Keratinocyte (primary cell): Measurements from ENCODE around the gene VPS8. TPM values are rescaled to one million over a fixed set of nuclear protein-coding genes. Genes with fewer than 3 reads are reported as not detected.

ENCODE experiments used
- DNase-seq: peaks from one replicate; pipeline ENCODE4 v3.0.0-alpha.2; 2011; ENCODE audit warnings: low read depth, missing footprints, low spot score
- FAIRE-seq: peaks from 2 replicates; lab custom pipeline; 2011; peaks lifted over from hg19 to GRCh38; lab: Jason Lieb, UNC
- H2AFZ ChIP-seq: 2 replicates; pipeline ENCODE4 v1.6.0; 2012; ENCODE audit warnings: low read length, control low read depth, inconsistent platforms; ENCODE audit not compliant: control insufficient read depth
- H3K27ac ChIP-seq: 2 replicates; pipeline ENCODE4 v1.5.1; 2011; ENCODE audit warnings: low read length; ENCODE audit not compliant: control insufficient read depth, insufficient read depth
- H3K27me3 ChIP-seq: 3 replicates; pipeline ENCODE4 v1.6.0; 2011; ENCODE audit warnings: low read length; ENCODE audit not compliant: control insufficient read depth, insufficient read depth; ENCODE audit errors: extremely low read depth
- H3K36me3 ChIP-seq, 2 experiments: 2 replicates in 1 of 2; 3 replicates in 1 of 2; pipeline ENCODE4 v1.5.1; 2011; ENCODE audit warnings: low read length in 2 of 2, mild to moderate bottlenecking in 1 of 2; ENCODE audit not compliant: control insufficient read depth in 2 of 2, insufficient read depth in 2 of 2; ENCODE audit errors: extremely low read depth in 1 of 2
- H3K4me1 ChIP-seq: 3 replicates; pipeline ENCODE4 v1.5.1; 2011; ENCODE audit warnings: low read length; ENCODE audit not compliant: control insufficient read depth, insufficient read depth; ENCODE audit errors: extremely low read depth
- H3K4me2 ChIP-seq: 3 replicates; pipeline ENCODE4 v1.6.0; 2011; ENCODE audit warnings: low read depth, low read length; ENCODE audit not compliant: control insufficient read depth, insufficient read depth; ENCODE audit errors: extremely low read depth
- H3K4me3 ChIP-seq, 3 experiments: fragments of 200-600 bp in 1 of 3; sonication (generic) in 1 of 3; 2 replicates in 2 of 3; 3 replicates in 1 of 3; pipeline ENCODE4 v1.5.1; 2011 to 2016; ENCODE audit warnings: low read length in 3 of 3, mild to moderate bottlenecking in 3 of 3, control low read depth in 2 of 3, inconsistent platforms in 1 of 3, low read depth in 1 of 3, mixed read lengths in 1 of 3, mixed run types in 1 of 3, moderate library complexity in 1 of 3; ENCODE audit not compliant: control insufficient read depth in 2 of 3, insufficient read depth in 2 of 3; ENCODE audit errors: extremely low read depth in 1 of 3
- H3K79me2 ChIP-seq: 2 replicates; pipeline ENCODE4 v1.6.0; 2012; ENCODE audit warnings: low read length; ENCODE audit not compliant: control insufficient read depth, insufficient read depth
- H3K9ac ChIP-seq: 3 replicates; pipeline ENCODE4 v1.6.0; 2011; ENCODE audit warnings: low read length; ENCODE audit not compliant: control insufficient read depth, insufficient read depth; ENCODE audit errors: extremely low read depth
- H3K9me1 ChIP-seq: 3 replicates; pipeline ENCODE4 v1.6.0; 2011; ENCODE audit warnings: low read length; ENCODE audit not compliant: control insufficient read depth, insufficient read depth; ENCODE audit errors: extremely low read depth
- H3K9me3 ChIP-seq: 2 replicates; pipeline ENCODE4 v1.5.1; 2012; ENCODE audit warnings: low read depth, low read length; ENCODE audit not compliant: control insufficient read depth
- H4K20me1 ChIP-seq: 3 replicates; pipeline ENCODE4 v1.6.0; 2011; ENCODE audit warnings: low read length; ENCODE audit not compliant: control insufficient read depth, insufficient read depth; ENCODE audit errors: extremely low read depth
- CTCF ChIP-seq, 3 experiments: IDR thresholded peaks in 1 of 3; conservative IDR thresholded peaks in 1 of 3; optimal IDR thresholded peaks in 1 of 3; 2 replicates in 2 of 3; 3 replicates in 1 of 3; pipeline versions ENCODE3 to v1.5.1; 2011; ENCODE audit warnings: low read length in 3 of 3, mild to moderate bottlenecking in 3 of 3, moderate library complexity in 2 of 3, control low read depth in 1 of 3, inconsistent platforms in 1 of 3; ENCODE audit not compliant: insufficient read depth in 2 of 3; ENCODE audit errors: extremely low read depth in 1 of 3
- EZH2 ChIP-seq: IDR thresholded peaks from one replicate; pipeline ENCODE4 v1.6.1; 2012; ENCODE audit warnings: inconsistent platforms, mild to moderate bottlenecking, low read length, moderate library complexity
- dilution Hi-C: fragments of 300-500 bp; cut with MboI; formaldehyde crosslinking; loops from one replicate; pipeline ENCODE4 v1.7.0; 2020; ENCODE audit warnings: low sequenced_read_pairs; ENCODE audit not compliant: extremely low pct_ligation_motif_present
- polyA plus RNA-seq, 5 experiments: library from polyadenylated mRNA; depleted of rRNA in 3 of 5; stranded (reverse) in 3 of 5; stranded (forward) in 1 of 5; unstranded in 1 of 5; fragments of >200 nt; gene quantifications; 1 replicate in 1 of 5; 2 replicates in 3 of 5; 3 replicates in 1 of 5; pipeline versions ENCODE4 v1.2.1 to v1.2.3, GENCODE V29; 2011 to 2012; ENCODE audit warnings: missing spikeins in 2 of 5, low read depth in 1 of 5, low replicate concordance in 1 of 5

VPS8 gene
- polyA plus RNA-seq, 1 donor (not counting 4 experiments of a cell fraction or from before 2014, with no cell fraction given), result 28.4 TPM

GRCh38 chr3:184845819-184846218, 33.9 kb downstream of the VPS8 start:
- Histone ChIP-seq H3K9me3 (no peaks in the 10 kb centered on the region), H3K4me1 (peaks cover 8% of the 10 kb centered on the region), H3K27me3 (no peaks in the 10 kb centered on the region), H4K20me1 (no peaks in the 10 kb centered on the region), H3K27ac (no peak overlapping the region), H2AFZ (no peak overlapping the region), H3K9me1 (no peaks in the 10 kb centered on the region), H3K9ac (no peak overlapping the region), H3K79me2 (no peaks in the 10 kb centered on the region), H3K4me3 (no peak overlapping the region), H3K4me2 (no peak overlapping the region), H3K36me3 (peaks cover 0 to 5% of the 10 kb centered on the region in 2 experiments)
- TF ChIP-seq CTCF (optimal IDR thresholded peaks at IDR 0.05 in 1 of 3, IDR thresholded peaks at IDR 0.05 in 1 of 3, conservative IDR thresholded peaks at IDR 0.05 in 1 of 3; ENCODE audit: extremely low read depth in 1 of 3, insufficient read depth in 2 of 3, low read length in 3 of 3) (no peak), EZH2 (no peak)
- FAIRE-seq (no peak), DNase-seq (no peak)
- dilution Hi-C loops, result no loop called here

- H3K4me3 ChIP-seq, result no peak overlapping the region
- no peak overlapping the region for H3K27ac ChIP-seq
- H3K27me3 ChIP-seq, result no peaks in the 10 kb centered on the region
- FAIRE-seq (no peak), DNase-seq (no peak)
- TF ChIP-seq EZH2 (no peak), CTCF (optimal IDR thresholded peaks at IDR 0.05 in 1 of 3, IDR thresholded peaks at IDR 0.05 in 1 of 3, conservative IDR thresholded peaks at IDR 0.05 in 1 of 3; ENCODE audit: extremely low read depth in 1 of 3, insufficient read depth in 2 of 3, low read length in 3 of 3) (no peak)
- H2AFZ ChIP-seq, result no peak overlapping the region
- dilution Hi-C loops, result no loop called here
- H3K79me2 ChIP-seq, result no peaks in the 10 kb centered on the region
- no peaks in the 10 kb centered on the region for H3K9me1 ChIP-seq
- no peak overlapping the region for H3K9ac ChIP-seq
- H3K36me3 ChIP-seq, result peaks cover 2 to 5% of the 10 kb centered on the region in 2 experiments
- no peaks in the 10 kb centered on the region for H4K20me1 ChIP-seq
- peaks cover 8% of the 10 kb centered on the region for H3K4me1 ChIP-seq
- H3K4me2 ChIP-seq, result no peak overlapping the region
- H3K9me3 ChIP-seq, result no peaks in the 10 kb centered on the region
These were observed 34.5 kb downstream of the VPS8 start for GRCh38 chr3:184846496-184846895.
